ENCODE results near the gene ELK3. TPM values are rescaled to one million over a fixed set of nuclear protein-coding genes. Genes with fewer than 3 reads are reported as not detected.

ELK3 gene
- total and polyA plus RNA-seq, 2 experiments from 2014 or later, result 5.5 to 8.3 TPM

- Histone ChIP-seq H3K27ac (ENCODE audit: low read depth) (no peak overlapping the region), H3K36me3 (ENCODE audit: insufficient read depth) (no peaks in the 10 kb centered on the region), H3K4me1 (ENCODE audit: insufficient read depth) (peaks cover 6% of the 10 kb centered on the region; the same call in 1 of the 2 replicates), H3K9me2 (ENCODE audit: insufficient read depth) (no peaks in the 10 kb centered on the region), H3F3A (replicated peaks; ENCODE audit: low read depth) (no peaks in the 10 kb centered on the region), H3K4me2 (no peak overlapping the region), H4K20me1 (replicated peaks; ENCODE audit: insufficient read depth) (no peaks in the 10 kb centered on the region), H3K79me2 (replicated peaks; ENCODE audit: insufficient read depth) (no peaks in the 10 kb centered on the region), H3K4me3 (no peak overlapping the region), H3K27me3 (ENCODE audit: insufficient read depth) (no peaks in the 10 kb centered on the region), H2AFZ (no peak overlapping the region)
- Mint-ChIP-seq H3K27me3 (ENCODE audit: insufficient read depth, low read depth, poor library complexity) (peaks cover 5% of the 10 kb centered on the region), H3K27ac (no peak overlapping the region), H3K4me3 (no peak overlapping the region), H3K4me1 (peaks cover 3% of the 10 kb centered on the region; the same call in 2 of the 3 replicates), H3K9me3 (no peaks in the 10 kb centered on the region), H3K36me3 (ENCODE audit: low read depth) (peaks cover 17% of the 10 kb centered on the region)
- TF ChIP-seq ZNF331 (CRISPR knock-in tag; IDR thresholded peaks at IDR 0.05; ENCODE audit: low read depth), result no peak
- no peak for TF ChIP-seq REST (IDR thresholded peaks at IDR 0.05; ENCODE audit: unreplicated experiment)
- no peak for TF ChIP-seq CTCF (conservative IDR thresholded peaks at IDR 0.05; ENCODE audit: low read depth in 2 of 2)
- TF ChIP-seq POLR2AphosphoS5 (IDR thresholded peaks at IDR 0.05; ENCODE audit: low read depth), result no peak
- TF ChIP-seq EZH2phosphoT487 (IDR thresholded peaks at IDR 0.05; ENCODE audit: unreplicated experiment), result no peak
- no peak for TF ChIP-seq NANOG (IDR thresholded peaks at IDR 0.05; ENCODE audit: borderline replicate concordance)
- no peak for TF ChIP-seq ZNF462 (CRISPR knock-in tag; IDR thresholded peaks at IDR 0.05)
- no peak for TF ChIP-seq EZH2 (IDR thresholded peaks at IDR 0.05; ENCODE audit: low read depth, unreplicated experiment)
- TF ChIP-seq ETS1 (IDR thresholded peaks at IDR 0.05), result no peak
- TF ChIP-seq CREB1 (CRISPR knock-in tag; IDR thresholded peaks at IDR 0.05; ENCODE audit: low read depth), result no peak
- no peak for TF ChIP-seq JUNB (IDR thresholded peaks at IDR 0.05; ENCODE audit: unreplicated experiment)
- TF ChIP-seq STAT1 (IDR thresholded peaks at IDR 0.05; ENCODE audit: unreplicated experiment), result no peak
- DNase-seq (ENCODE audit: low spot score) (no peak), ATAC-seq (no peak)
Measured at GRCh38 chr12:96295532-96296160, 101.5 kb downstream of the ELK3 start.

Measured in GM23338 (cell line).